CD4-positive, CD25-positive, alpha-beta regulatory T cell (primary cell): ENCODE results near the gene PCBP3. TPM values are rescaled to one million over a fixed set of nuclear protein-coding genes. Genes with fewer than 3 reads are reported as not detected.

Experiments used
- ATAC-seq, 2 donors: fragments of 150-1000 bp; cut with Tn5 transposase; one replicate each; pipeline ENCODE4 v1.10.0; 2021; ENCODE audit warnings: low read depth in 2 of 2, moderate number of reproducible peaks in 2 of 2, moderate library complexity in 1 of 2
- DNase-seq, 3 donors: peaks; one replicate each; pipeline versions ENCODE4 v3.0.0 to v3.0.0-alpha.2; 2012 to 2022; ENCODE audit warnings: mixed read lengths in 1 of 3
- H3K27ac ChIP-seq: one replicate; pipeline ENCODE4 v1.7.0; 2013; ENCODE audit warnings: mild to moderate bottlenecking, low read length; ENCODE audit not compliant: insufficient read depth, poor library complexity, severe bottlenecking
- H3K27me3 ChIP-seq: one replicate; pipeline ENCODE4 v1.7.0; 2013; ENCODE audit warnings: low read length; ENCODE audit not compliant: control insufficient read depth, insufficient read depth
- H3K36me3 ChIP-seq: one replicate; pipeline ENCODE4 v1.7.0; 2013; ENCODE audit warnings: mild to moderate bottlenecking, low read length, moderate library complexity; ENCODE audit not compliant: control insufficient read depth, insufficient read depth
- H3K4me1 ChIP-seq: 2 replicates; pipeline ENCODE4 v1.7.0; 2013; ENCODE audit warnings: mild to moderate bottlenecking, low read length; ENCODE audit not compliant: insufficient read depth, control insufficient read depth, poor library complexity, severe bottlenecking
- H3K4me3 ChIP-seq: one replicate; pipeline ENCODE4 v1.7.0; 2013; ENCODE audit warnings: low read depth, mild to moderate bottlenecking, low read length, moderate library complexity
- H3K9me3 ChIP-seq, 2 experiments: 1 replicate in 1 of 2; 2 replicates in 1 of 2; pipeline ENCODE4 v1.7.0; 2013; ENCODE audit warnings: low read length in 2 of 2, mild to moderate bottlenecking in 1 of 2, moderate library complexity in 1 of 2; ENCODE audit not compliant: control insufficient read depth in 2 of 2
- H3K27ac Mint-ChIP-seq, 3 donors: one replicate each; pipeline ENCODE4 v1.8.0; 2020 to 2022; ENCODE audit warnings: mild to moderate bottlenecking in 3 of 3, mixed read lengths in 3 of 3, moderate library complexity in 2 of 3
- H3K27me3 Mint-ChIP-seq: one replicate; pipeline ENCODE4 v1.8.0; 2022; ENCODE audit warnings: mild to moderate bottlenecking, mixed read lengths
- H3K36me3 Mint-ChIP-seq: one replicate; pipeline ENCODE4 v1.8.0; 2020; ENCODE audit warnings: mixed read lengths
- H3K4me1 Mint-ChIP-seq, 4 donors: one replicate each; pipeline ENCODE4 v1.8.0; 2020 to 2022; ENCODE audit warnings: mixed read lengths in 4 of 4, mild to moderate bottlenecking in 1 of 4
- H3K4me3 Mint-ChIP-seq, 4 donors: one replicate each; pipeline ENCODE4 v1.8.0; 2020 to 2022; ENCODE audit warnings: mild to moderate bottlenecking in 4 of 4, mixed read lengths in 4 of 4, moderate library complexity in 3 of 4
- H3K9me3 Mint-ChIP-seq, 7 donors: one replicate each; pipeline ENCODE4 v1.8.0; 2020 to 2022; ENCODE audit warnings: mixed read lengths in 7 of 7, mild to moderate bottlenecking in 3 of 7, moderate library complexity in 2 of 7
- polyA plus RNA-seq, 4 donors: library from polyadenylated mRNA; unstranded; fragments of 300-500 nt; fragmentation: Illumina TruSeq; gene quantifications; one replicate each; pipeline ENCODE4 v1.2.3, GENCODE V29; 2021
- total RNA-seq: library from RNA; stranded (reverse); gene quantifications from one replicate; pipeline ENCODE4 v1.2.3, GENCODE V29; 2022

PCBP3 gene
- total and polyA plus RNA-seq, 5 donors from 2014 or later: 0.72 to 5.3 (median 2.3) TPM

DNA sequence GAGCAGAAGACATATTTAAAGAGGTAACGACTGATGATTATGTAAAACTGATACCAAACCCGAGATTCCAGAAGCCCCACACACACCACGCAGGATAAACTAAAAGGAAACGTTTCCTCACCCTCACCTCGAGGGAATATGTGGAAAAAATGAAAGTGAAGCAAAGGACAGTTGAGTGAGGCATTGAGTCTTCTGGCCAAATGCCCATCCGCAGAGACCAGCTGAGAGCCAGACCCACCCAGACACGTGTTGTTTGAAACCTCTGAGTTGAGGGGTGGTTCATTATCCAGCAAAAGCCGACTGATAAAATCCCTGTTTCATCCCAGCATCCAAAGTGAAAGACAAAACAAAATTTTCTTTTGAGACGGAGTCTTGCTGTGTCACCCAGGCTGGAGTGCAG lies 29.6 kb upstream of the PCBP3 start:
- H3K4me3 Mint-ChIP-seq: peak overlapping the region; percentile 44 to 76 (median 66)
- no peaks in the 10 kb centered on the region for H3K27me3 ChIP-seq
- H3K4me1 Mint-ChIP-seq: peaks cover 11 to 50% (median 19%) of the 10 kb centered on the region in 4 donors

DNA sequence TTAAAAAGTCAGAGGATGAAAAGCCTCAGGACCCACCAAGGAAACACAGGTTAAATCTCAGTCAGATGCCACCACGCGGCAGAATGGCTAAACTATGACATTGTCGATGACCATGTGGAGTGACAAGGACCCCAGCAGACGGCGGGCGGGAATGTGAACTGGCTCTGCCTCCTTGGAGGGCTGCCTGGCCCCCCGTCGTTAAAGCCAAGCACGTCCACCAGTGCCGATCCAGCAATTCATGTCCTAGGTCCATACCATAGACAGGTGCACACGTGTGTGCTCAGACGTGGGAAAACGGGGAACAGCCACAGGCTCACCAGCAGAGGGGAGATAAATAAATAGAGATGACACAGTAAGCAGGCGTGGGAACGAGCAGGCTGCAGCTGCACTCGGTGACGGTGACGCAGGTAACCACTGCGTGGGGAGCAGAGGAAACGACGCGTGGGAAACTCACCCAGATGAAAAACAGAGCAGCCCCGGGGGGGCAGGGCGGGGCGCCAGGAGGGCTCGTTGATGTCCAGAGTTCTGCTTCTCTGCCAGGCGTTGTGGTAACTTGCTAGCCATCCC lies 28.3 kb upstream of the PCBP3 start:
- peak overlapping the region; percentile 96 to 100 (median 99) for H3K27ac Mint-ChIP-seq
- Histone ChIP-seq H3K4me3 (peak overlapping the region; percentile 69), H3K36me3 (no peaks in the 10 kb centered on the region), H3K27ac (peak overlapping the region; percentile 94), H3K4me1 (peaks cover 20% of the 10 kb centered on the region), H3K27me3 (no peaks in the 10 kb centered on the region), H3K9me3 (no peaks in the 10 kb centered on the region)
- H3K4me1 Mint-ChIP-seq: peaks cover 11 to 50% (median 17%) of the 10 kb centered on the region in 4 donors
- ATAC-seq (peak; percentile 94 to 96), DNase-seq (peak; percentile 69 to 92 (median 86))
- peak overlapping the region; percentile 89 to 92 (median 90) for H3K4me3 Mint-ChIP-seq
- H3K27me3 Mint-ChIP-seq: peaks cover 8% of the 10 kb centered on the region
- peaks cover 0 to 2% (median 0%) of the 10 kb centered on the region in 7 donors for H3K9me3 Mint-ChIP-seq
- peaks cover 13% of the 10 kb centered on the region for H3K36me3 Mint-ChIP-seq

More for the DNA sequence above, 29.6 kb upstream of the PCBP3 start:
- Mint-ChIP-seq H3K27ac (peak overlapping the region in 2 of 3 donors; percentile 97 to 99), H3K27me3 (peaks cover 12% of the 10 kb centered on the region), H3K36me3 (peaks cover 13% of the 10 kb centered on the region), H3K9me3 (no peaks in the 10 kb centered on the region)
- no peak for DNase-seq
- no peak for ATAC-seq
- Histone ChIP-seq H3K4me1 (peaks cover 20% of the 10 kb centered on the region), H3K4me3 (no peak overlapping the region), H3K36me3 (no peaks in the 10 kb centered on the region), H3K9me3 (no peaks in the 10 kb centered on the region), H3K27ac (no peak overlapping the region)

DNA sequence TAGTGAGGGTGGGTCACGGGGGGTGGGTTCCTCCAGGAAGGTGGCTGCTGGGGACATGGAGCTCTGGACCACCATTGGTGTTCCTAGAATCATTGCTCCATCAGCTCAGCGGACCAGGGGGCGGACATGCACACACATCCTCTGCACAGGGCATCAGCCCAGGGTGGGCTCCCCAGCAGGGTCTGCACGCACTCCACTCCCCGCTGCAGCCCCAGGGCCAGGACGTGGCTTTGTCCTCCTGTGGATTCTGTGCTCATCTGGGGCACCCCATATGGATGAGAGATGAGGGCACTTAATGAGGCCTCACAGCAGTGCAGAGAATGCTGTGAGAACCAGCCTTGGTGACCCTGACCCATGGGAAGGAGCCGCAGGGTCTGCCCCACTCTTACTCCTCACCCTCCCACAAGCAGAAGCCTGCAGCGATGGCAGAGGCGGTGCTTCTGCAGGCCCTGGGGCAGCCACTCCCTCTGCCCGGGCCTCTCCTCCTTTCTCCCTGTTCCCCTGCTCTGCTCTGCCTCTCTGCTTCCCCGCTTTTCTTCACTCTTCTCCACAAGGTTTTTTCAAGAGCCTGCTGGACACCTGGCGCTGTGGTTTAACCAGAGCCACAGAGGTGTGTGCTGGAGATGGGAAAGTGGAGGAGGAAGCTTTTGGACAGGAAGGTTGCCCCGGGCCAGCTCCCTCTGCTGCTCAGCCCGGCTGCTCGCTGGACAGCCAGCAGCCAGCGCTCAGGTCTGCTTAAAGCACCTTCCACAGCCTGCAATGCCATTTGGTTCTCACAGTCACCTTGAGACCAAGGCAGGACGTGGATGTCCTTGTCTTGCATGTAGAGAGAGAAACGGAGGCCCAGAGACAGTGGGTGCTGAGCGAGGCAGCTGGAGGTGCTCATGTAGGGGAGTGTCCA lies 26.3 kb upstream of the PCBP3 start:
- no peak for ATAC-seq
- Histone ChIP-seq H3K4me1 (peaks cover 20% of the 10 kb centered on the region), H3K27ac (peak overlapping the region; percentile 1), H3K36me3 (no peaks in the 10 kb centered on the region), H3K9me3 (no peaks in the 10 kb centered on the region), H3K27me3 (no peaks in the 10 kb centered on the region), H3K4me3 (no peak overlapping the region)
- Mint-ChIP-seq H3K27me3 (peaks cover 6% of the 10 kb centered on the region), H3K9me3 (peaks cover 0 to 2% (median 0%) of the 10 kb centered on the region in 7 donors), H3K4me1 (peaks cover 11 to 49% (median 17%) of the 10 kb centered on the region in 4 donors), H3K36me3 (peaks cover 6% of the 10 kb centered on the region), H3K27ac (peak overlapping the region; percentile 96 to 100 (median 99)), H3K4me3 (peak overlapping the region; percentile 48 to 90 (median 65))
- DNase-seq: no peak

DNA sequence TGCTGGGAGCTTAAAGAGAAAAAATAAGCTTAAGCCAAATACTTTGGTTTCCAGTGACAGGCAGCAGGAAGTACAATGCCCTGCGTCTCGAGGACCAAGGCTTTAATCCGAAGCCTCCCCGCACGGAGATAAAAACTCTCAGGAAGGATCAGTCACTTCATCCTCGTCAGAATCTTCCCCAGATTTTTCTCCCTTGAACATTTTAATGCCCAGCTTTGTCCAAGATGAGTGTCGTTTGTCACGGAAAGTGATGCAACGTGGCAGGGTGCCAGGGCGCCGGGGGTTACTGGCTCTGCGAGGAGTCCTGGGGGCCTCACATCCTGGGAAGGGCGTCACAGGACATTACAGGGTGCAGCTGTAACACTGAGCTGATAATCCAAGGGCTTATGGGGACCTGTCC lies 25.2 kb upstream of the PCBP3 start:
- H3K4me1 Mint-ChIP-seq: peaks cover 11 to 46% (median 17%) of the 10 kb centered on the region in 4 donors
- H3K4me1 ChIP-seq: peaks cover 20% of the 10 kb centered on the region
- no peak for ATAC-seq

DNA sequence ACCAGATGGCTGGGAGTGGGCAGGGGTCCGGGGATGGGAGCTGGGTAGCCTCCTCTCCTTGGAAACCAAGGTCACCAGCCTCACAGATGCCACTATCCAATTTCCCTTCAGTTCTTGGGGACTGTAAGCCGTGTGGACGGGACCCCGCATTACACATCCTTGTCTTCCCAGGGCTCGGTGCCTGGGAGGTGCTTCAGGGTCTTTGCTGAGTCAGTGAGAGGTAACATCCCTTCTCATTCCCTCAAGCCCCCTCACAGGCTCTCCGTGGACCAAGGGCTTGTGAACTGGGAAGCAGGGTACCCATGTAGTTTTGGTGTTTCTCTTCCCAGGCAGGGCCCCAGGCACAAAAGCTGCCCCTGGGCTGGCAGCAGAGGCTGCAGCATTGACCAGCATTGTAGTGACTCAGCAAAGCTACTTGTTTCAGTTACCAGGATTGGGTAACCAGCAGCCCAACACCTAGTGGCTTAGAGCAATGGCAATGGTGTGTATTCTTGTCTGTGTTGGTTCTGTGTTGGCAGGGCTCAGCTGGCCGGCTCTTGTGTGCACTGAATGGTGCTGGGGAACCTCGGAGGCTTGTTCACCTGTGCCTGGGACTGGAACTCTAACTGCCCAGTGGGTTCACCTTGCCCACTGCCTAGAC lies 24.6 kb upstream of the PCBP3 start:
- H3K27me3 ChIP-seq: no peaks in the 10 kb centered on the region
- ATAC-seq (no peak), DNase-seq (no peak)
- H3K9me3 ChIP-seq: no peaks in the 10 kb centered on the region
- peak overlapping the region; percentile 87 to 99 (median 88) for H3K27ac Mint-ChIP-seq
- H3K4me1 ChIP-seq: peaks cover 20% of the 10 kb centered on the region
- H3K4me3 Mint-ChIP-seq: peak overlapping the region in 2 of 4 donors; percentile 59 to 77
- H3K27ac ChIP-seq: no peak overlapping the region
- peaks cover 6 to 39% (median 15%) of the 10 kb centered on the region in 4 donors for H3K4me1 Mint-ChIP-seq
- H3K4me3 ChIP-seq: no peak overlapping the region
- H3K36me3 Mint-ChIP-seq: no peaks in the 10 kb centered on the region
- H3K27me3 Mint-ChIP-seq: peaks cover 6% of the 10 kb centered on the region
- H3K9me3 Mint-ChIP-seq: peaks cover 0 to 2% (median 0%) of the 10 kb centered on the region in 7 donors
- no peaks in the 10 kb centered on the region for H3K36me3 ChIP-seq

More for the DNA sequence above, 25.2 kb upstream of the PCBP3 start:
- H3K4me3 Mint-ChIP-seq: peak overlapping the region in 2 of 4 donors; percentile 59 to 77
- DNase-seq: no peak
- peaks cover 0 to 2% (median 0%) of the 10 kb centered on the region in 7 donors for H3K9me3 Mint-ChIP-seq
- H3K9me3 ChIP-seq: no peaks in the 10 kb centered on the region
- H3K4me3 ChIP-seq: no peak overlapping the region
- no peak overlapping the region for H3K27ac ChIP-seq
- H3K36me3 ChIP-seq: no peaks in the 10 kb centered on the region
- peaks cover 6% of the 10 kb centered on the region for H3K27me3 Mint-ChIP-seq
- H3K27me3 ChIP-seq: no peaks in the 10 kb centered on the region
- peaks cover 4% of the 10 kb centered on the region for H3K36me3 Mint-ChIP-seq
- peak overlapping the region in 2 of 3 donors; percentile 99 to 100 for H3K27ac Mint-ChIP-seq

DNA sequence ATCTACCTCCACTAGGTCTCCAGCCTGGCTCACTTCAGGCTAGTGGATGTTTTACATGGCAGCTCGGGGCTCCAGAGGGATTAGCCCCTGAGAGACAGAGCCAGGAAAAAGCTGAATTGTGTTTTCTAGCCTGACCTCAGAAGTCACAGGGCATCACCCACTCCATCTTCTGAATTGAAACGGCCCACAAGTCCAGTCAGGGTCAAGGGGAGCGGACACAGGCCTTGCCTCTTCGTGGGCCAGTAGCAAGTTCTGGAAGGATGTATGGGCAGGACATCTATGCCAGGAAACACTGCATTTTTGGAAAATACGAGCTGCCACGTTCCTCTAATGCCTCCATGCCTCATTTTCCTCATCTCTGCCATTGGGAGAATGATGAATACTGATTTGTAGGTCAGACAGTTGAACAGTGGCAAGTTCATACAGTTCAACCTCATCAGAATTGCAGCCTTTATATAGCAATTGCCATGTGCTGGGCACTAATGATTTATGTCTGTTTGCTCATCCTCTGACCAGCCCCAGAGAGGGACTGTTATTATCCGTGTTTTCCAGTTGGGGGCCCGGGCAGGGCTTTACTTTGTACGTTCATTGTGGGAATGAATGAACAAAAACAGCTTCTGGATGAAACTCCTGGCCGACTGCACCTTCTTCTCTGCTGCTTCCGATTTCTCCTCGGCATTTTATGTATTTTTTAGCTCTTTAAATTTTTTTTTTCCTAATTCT lies 23.2 kb upstream of the PCBP3 start:
- H3K36me3 Mint-ChIP-seq: no peaks in the 10 kb centered on the region
- H3K4me3 Mint-ChIP-seq: no peak overlapping the region
- H3K9me3 Mint-ChIP-seq: peaks cover 0 to 2% (median 0%) of the 10 kb centered on the region in 7 donors
- Histone ChIP-seq H3K27me3 (no peaks in the 10 kb centered on the region), H3K27ac (no peak overlapping the region), H3K4me3 (no peak overlapping the region), H3K9me3 (no peaks in the 10 kb centered on the region), H3K36me3 (no peaks in the 10 kb centered on the region), H3K4me1 (peaks cover 9% of the 10 kb centered on the region)
- DNase-seq (no peak), ATAC-seq (no peak)
- H3K27me3 Mint-ChIP-seq: peaks cover 7% of the 10 kb centered on the region
- H3K4me1 Mint-ChIP-seq: peaks cover 2 to 29% (median 9%) of the 10 kb centered on the region in 4 donors
- peak overlapping the region in 1 of 3 donors; percentile 99 for H3K27ac Mint-ChIP-seq
